Measurements from ENCODE around the gene GUCA1A.

GRCh38 chr6:42165016-42165415 is 8.1 kb upstream of the GUCA1A start:
- TF ChIP-seq POLR2AphosphoS5 (IDR thresholded peaks at IDR 0.05) (no peak), POLR2A (IDR thresholded peaks at IDR 0.05) (no peak)

Measured in transverse colon (tissue), 3 donors.